HL-60 (cell line): Measurements from ENCODE around the gene NHSL1.

Experiments
- DNase-seq, 2 experiments: peaks; one replicate each; pipeline ENCODE4 v3.0.0-alpha.2; 2010 to 2020; ENCODE audit warnings: low read depth in 1 of 2, low spot score in 1 of 2
- H3K27ac ChIP-seq: fragments of 250-450 bp; sonication (Bioruptor Pico); replicated peaks from 2 replicates; pipeline ENCODE4 v1.5.1; 2020; ENCODE audit warnings: mild to moderate bottlenecking, moderate library complexity
- H3K27me3 ChIP-seq: fragments of 250-450 bp; sonication (Bioruptor Pico); 2 replicates; pipeline ENCODE4 v1.5.1; 2021; ENCODE audit warnings: mild to moderate bottlenecking, moderate library complexity; ENCODE audit not compliant: insufficient read depth, poor library complexity, severe bottlenecking
- H3K4me3 ChIP-seq: replicated peaks from 2 replicates; pipeline ENCODE4 v1.5.1; 2011; ENCODE audit warnings: mild to moderate bottlenecking, control low read depth, low read length; ENCODE audit not compliant: insufficient read depth
- GABPA ChIP-seq: IDR thresholded peaks from 2 replicates; pipeline ENCODE4 v1.6.1; 2012; ENCODE audit warnings: low read depth
- POLR2AphosphoS5 ChIP-seq: IDR thresholded peaks from 2 replicates; pipeline ENCODE4 v1.6.1; 2012; ENCODE audit warnings: low read depth
- SPI1 ChIP-seq: IDR thresholded peaks from 2 replicates; pipeline ENCODE4 v1.6.1; 2012; ENCODE audit warnings: low read depth, mild to moderate bottlenecking, borderline replicate concordance
- TF ChIP-seq, protein P1 (sequence below): IDR thresholded peaks from 2 replicates; pipeline ENCODE4 v1.6.1; 2012; ENCODE audit warnings: low read depth; ENCODE audit not compliant: insufficient replicate concordance
- TF ChIP-seq, protein P2 (sequence below): IDR thresholded peaks from one replicate; pipeline ENCODE4 v1.5.1; 2011; ENCODE audit warnings: low read length, control low read depth, inconsistent platforms; ENCODE audit not compliant: insufficient read depth

The NHSL1 gene

DNA sequence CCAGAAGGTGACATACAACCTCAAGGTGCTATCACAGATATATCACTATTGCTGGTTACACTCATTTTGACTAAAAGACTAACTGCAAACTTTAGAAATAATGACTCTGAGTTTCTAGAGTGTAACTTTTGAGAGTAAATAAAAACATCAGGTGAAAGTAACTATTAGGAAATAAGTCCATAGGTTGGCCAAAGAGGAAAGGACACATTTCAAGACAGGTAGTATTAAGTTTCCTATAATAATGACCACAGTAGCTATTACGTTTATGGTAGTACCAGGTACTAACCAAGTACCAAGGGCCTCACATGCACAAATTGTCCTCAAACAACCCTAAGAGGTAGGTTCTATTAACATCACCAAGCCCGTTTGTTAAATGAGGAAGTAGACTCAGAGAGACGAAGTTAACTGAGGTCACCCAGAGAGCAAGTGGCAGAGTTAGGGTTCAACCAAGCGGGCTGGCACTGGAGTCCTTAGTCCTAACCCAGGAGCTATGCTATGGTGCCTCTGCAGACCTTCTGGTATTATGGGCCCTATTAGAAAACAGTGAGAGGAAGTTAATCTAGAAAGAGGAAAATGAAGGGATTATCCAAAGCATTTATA lies 58.4 kb downstream of the NHSL1 start:
- no peak overlapping the region for H3K4me3 ChIP-seq
- peak in 1 of 2 experiments; percentile 62 for DNase-seq
- H3K27ac ChIP-seq, result peak overlapping the region; percentile 21; the same call in 1 of the 2 replicates
- TF ChIP-seq SPI1, result peak; percentile 73; the same call in 1 of the 2 replicates
- TF ChIP-seq GABPA, result no peak
- no peaks in the 10 kb centered on the region for H3K27me3 ChIP-seq

DNA sequence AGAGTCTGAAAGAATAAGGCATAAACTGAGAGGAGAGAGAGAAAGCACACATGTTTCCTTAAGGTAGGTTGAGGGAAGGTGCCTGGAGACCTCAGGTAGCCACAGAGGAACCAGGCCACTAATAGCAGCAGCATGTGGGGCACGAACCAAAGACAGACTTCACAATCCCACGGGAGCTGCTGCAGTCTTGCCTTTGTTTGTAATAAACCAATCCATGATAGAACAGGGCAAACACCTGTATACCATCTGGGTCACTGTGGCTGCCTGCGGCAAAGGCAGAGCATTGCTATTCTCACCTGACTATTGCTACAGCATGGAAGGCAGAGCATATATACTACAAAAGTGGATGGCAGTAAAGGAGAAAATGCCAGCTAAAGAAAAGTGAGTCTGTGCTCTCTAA lies 59.0 kb downstream of the NHSL1 start:
- no peak for DNase-seq
- Histone ChIP-seq H3K4me3 (no peak overlapping the region), H3K27ac (no peak overlapping the region; the same call in 1 of the 2 replicates), H3K27me3 (no peaks in the 10 kb centered on the region)
- no peak for TF ChIP-seq GABPA
- TF ChIP-seq POLR2AphosphoS5, result no peak
- TF ChIP-seq, protein P1, sequence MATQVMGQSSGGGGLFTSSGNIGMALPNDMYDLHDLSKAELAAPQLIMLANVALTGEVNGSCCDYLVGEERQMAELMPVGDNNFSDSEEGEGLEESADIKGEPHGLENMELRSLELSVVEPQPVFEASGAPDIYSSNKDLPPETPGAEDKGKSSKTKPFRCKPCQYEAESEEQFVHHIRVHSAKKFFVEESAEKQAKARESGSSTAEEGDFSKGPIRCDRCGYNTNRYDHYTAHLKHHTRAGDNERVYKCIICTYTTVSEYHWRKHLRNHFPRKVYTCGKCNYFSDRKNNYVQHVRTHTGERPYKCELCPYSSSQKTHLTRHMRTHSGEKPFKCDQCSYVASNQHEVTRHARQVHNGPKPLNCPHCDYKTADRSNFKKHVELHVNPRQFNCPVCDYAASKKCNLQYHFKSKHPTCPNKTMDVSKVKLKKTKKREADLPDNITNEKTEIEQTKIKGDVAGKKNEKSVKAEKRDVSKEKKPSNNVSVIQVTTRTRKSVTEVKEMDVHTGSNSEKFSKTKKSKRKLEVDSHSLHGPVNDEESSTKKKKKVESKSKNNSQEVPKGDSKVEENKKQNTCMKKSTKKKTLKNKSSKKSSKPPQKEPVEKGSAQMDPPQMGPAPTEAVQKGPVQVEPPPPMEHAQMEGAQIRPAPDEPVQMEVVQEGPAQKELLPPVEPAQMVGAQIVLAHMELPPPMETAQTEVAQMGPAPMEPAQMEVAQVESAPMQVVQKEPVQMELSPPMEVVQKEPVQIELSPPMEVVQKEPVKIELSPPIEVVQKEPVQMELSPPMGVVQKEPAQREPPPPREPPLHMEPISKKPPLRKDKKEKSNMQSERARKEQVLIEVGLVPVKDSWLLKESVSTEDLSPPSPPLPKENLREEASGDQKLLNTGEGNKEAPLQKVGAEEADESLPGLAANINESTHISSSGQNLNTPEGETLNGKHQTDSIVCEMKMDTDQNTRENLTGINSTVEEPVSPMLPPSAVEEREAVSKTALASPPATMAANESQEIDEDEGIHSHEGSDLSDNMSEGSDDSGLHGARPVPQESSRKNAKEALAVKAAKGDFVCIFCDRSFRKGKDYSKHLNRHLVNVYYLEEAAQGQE, result no peak
- TF ChIP-seq SPI1, result no peak
- TF ChIP-seq, protein P2, sequence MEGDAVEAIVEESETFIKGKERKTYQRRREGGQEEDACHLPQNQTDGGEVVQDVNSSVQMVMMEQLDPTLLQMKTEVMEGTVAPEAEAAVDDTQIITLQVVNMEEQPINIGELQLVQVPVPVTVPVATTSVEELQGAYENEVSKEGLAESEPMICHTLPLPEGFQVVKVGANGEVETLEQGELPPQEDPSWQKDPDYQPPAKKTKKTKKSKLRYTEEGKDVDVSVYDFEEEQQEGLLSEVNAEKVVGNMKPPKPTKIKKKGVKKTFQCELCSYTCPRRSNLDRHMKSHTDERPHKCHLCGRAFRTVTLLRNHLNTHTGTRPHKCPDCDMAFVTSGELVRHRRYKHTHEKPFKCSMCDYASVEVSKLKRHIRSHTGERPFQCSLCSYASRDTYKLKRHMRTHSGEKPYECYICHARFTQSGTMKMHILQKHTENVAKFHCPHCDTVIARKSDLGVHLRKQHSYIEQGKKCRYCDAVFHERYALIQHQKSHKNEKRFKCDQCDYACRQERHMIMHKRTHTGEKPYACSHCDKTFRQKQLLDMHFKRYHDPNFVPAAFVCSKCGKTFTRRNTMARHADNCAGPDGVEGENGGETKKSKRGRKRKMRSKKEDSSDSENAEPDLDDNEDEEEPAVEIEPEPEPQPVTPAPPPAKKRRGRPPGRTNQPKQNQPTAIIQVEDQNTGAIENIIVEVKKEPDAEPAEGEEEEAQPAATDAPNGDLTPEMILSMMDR, result no peak

GRCh38 chr6:138439546-138439945 lies 59.7 kb downstream of the NHSL1 start:
- TF ChIP-seq POLR2AphosphoS5 (no peak), GABPA (no peak), SPI1 (no peak)
- TF ChIP-seq, protein P1, result no peak
- TF ChIP-seq, protein P2, result no peak
- no peak for DNase-seq
- Histone ChIP-seq H3K27me3 (no peaks in the 10 kb centered on the region), H3K27ac (no peak overlapping the region), H3K4me3 (no peak overlapping the region)

GRCh38 chr6:138434925-138435324 lies 64.4 kb downstream of the NHSL1 start:
- Histone ChIP-seq H3K27ac (no peak overlapping the region), H3K27me3 (no peaks in the 10 kb centered on the region), H3K4me3 (no peak overlapping the region)
- peak in 1 of 2 experiments; percentile 42 for DNase-seq
- no peak for TF ChIP-seq GABPA
- TF ChIP-seq, protein P1, result no peak
- TF ChIP-seq SPI1, result peak; percentile 95
- TF ChIP-seq, protein P2, result no peak
